Prostate gland (tissue), 2 donors: ENCODE data around the gene SLC22A17.

Source experiments
- CTCF ChIP-seq, 4 experiments: fragments of 200-600 bp in 2 of 4; fragments of 450-650 bp in 2 of 4; sonication (generic) in 2 of 4; IDR thresholded peaks; 1 replicate in 3 of 4; 2 replicates in 1 of 4; pipeline ENCODE4 v1.5.1; 2016 to 2019; ENCODE audit warnings: antibody characterized with exemption in 4 of 4, mild to moderate bottlenecking in 2 of 4, moderate library complexity in 2 of 4
- POLR2A ChIP-seq: fragments of 450-650 bp; IDR thresholded peaks from one replicate; pipeline ENCODE4 v1.6.1; 2016; ENCODE audit warnings: antibody characterized with exemption, mild to moderate bottlenecking

GRCh38 chr14:23376482-23377197 lies 24.0 kb upstream of the SLC22A17 start, which contains the start of gene CMTM5:
- TF ChIP-seq POLR2A (no peak), CTCF (IDR thresholded peaks at IDR 0.05) (no peak)
